HG03520 (cell line): ENCODE measurements around the gene TSLP.

Source experiments
- ATAC-seq: cut with Tn5 transposase; IDR thresholded peaks from one replicate; pipeline ENCODE4 v1.9.1; 2021; ENCODE audit warnings: mild to moderate bottlenecking, moderate library complexity; ENCODE audit not compliant: unreplicated experiment

The TSLP gene

GRCh38 chr5:111071413-111071812, at the start of gene TSLP:
TSLP (plus strand) TSS chr5:111071713; CDS start chr5:111071891, 178 bp downstream.
- no peak for ATAC-seq

- ATAC-seq = no peak
These were observed 49.2 kb upstream of the TSLP start for GRCh38 chr5:111022301-111022700.

GRCh38 chr5:111028865-111029264, 42.6 kb upstream of the TSLP start:
- no peak for ATAC-seq

GRCh38 chr5:111043712-111044506, 27.6 kb upstream of the TSLP start:
- ATAC-seq = no peak

- ATAC-seq = no peak
These were observed 13.4 kb upstream of the TSLP start for GRCh38 chr5:111058064-111058463.

GRCh38 chr5:111060169-111060568, 11.3 kb upstream of the TSLP start:
- ATAC-seq = no peak

- ATAC-seq = no peak
These were observed 9.9 kb upstream of the TSLP start for GRCh38 chr5:111061618-111062017.

GRCh38 chr5:111063709-111064322, 7.7 kb upstream of the TSLP start:
- ATAC-seq = no peak

- no peak for ATAC-seq
These were observed 5.1 kb upstream of the TSLP start for GRCh38 chr5:111066261-111066938.

GRCh38 chr5:111068213-111068612, 3.3 kb upstream of the TSLP start:
- ATAC-seq = no peak

GRCh38 chr5:111069839-111070238, 1.7 kb upstream of the TSLP start:
- no peak for ATAC-seq

- ATAC-seq = no peak
These were observed 1.0 kb upstream of the TSLP start for GRCh38 chr5:111070272-111071134.

GRCh38 chr5:111072949-111073682, 1.6 kb downstream of the TSLP start:
- peak; percentile 61 for ATAC-seq

GRCh38 chr5:111074244-111074643, 2.7 kb downstream of the TSLP start:
- ATAC-seq = no peak

GRCh38 chr5:111075520-111075919, 4.0 kb downstream of the TSLP start:
- no peak for ATAC-seq

- no peak for ATAC-seq
These were observed 4.6 kb downstream of the TSLP start for GRCh38 chr5:111076091-111076490.

GRCh38 chr5:111077678-111078077, 6.2 kb downstream of the TSLP start:
- no peak for ATAC-seq

GRCh38 chr5:111079846-111080245, 8.3 kb downstream of the TSLP start:
- no peak for ATAC-seq

- ATAC-seq = no peak
These were observed 11.8 kb downstream of the TSLP start for GRCh38 chr5:111083323-111083722.
